PC-3 (cell line): ENCODE results near the gene AGPAT3. TPM values are rescaled to one million over a fixed set of nuclear protein-coding genes. Genes with fewer than 3 reads are reported as not detected.
A peak's percentile ranks its signal among the peaks of the same experiment; 100 is the strongest.

Source experiments
- ATAC-seq: fragments of 200-7000 bp; cut with Tn5 transposase; 2 replicates; pipeline ENCODE4 v1.9.1; 2020; ENCODE audit warnings: mild to moderate bottlenecking, moderate library complexity
- BruUV-seq: library from RNA; stranded (reverse); fragments of 400-500 nt; replicated peaks from 2 replicates; lab custom pipeline; 2021; lab: Mats Ljungman, UMichigan
- CTCF ChIA-PET: fragments of 300-600 bp; sonication (Branson Sonifier 250); formaldehyde crosslinking; loops from one replicate; lab custom pipeline; 2022; ENCODE audit warnings: antibody characterized with exemption; lab: Charles Lee
- POLR2A ChIA-PET: fragments of 300-600 bp; sonication (Branson Sonifier 250); formaldehyde crosslinking; loops from one replicate; lab custom pipeline; 2022; ENCODE audit warnings: antibody characterized with exemption; ENCODE audit not compliant: unreplicated experiment; lab: Charles Lee
- DNase-seq: peaks from one replicate; pipeline ENCODE4 v3.0.0-alpha.2; 2015
- H2AFZ ChIP-seq: fragments of 300-600 bp; sonication (generic); 2 replicates; pipeline ENCODE4 v1.6.0; 2016; ENCODE audit warnings: antibody characterized with exemption, low read length
- H3F3A ChIP-seq: fragments of 300-600 bp; sonication (generic); one replicate; pipeline ENCODE4 v1.6.0; 2017; ENCODE audit warnings: antibody characterized with exemption, low read length, control low read depth, mild to moderate bottlenecking; ENCODE audit not compliant: unreplicated experiment
- H3K27ac ChIP-seq: fragments of 300-600 bp; sonication (generic); 2 replicates; pipeline ENCODE4 v1.5.1; 2016; ENCODE audit warnings: mild to moderate bottlenecking, low read length
- H3K27me3 ChIP-seq: fragments of 300-600 bp; sonication (generic); 2 replicates; pipeline ENCODE4 v1.6.1; 2016; ENCODE audit warnings: low read length, mixed read lengths
- H3K36me3 ChIP-seq: fragments of 300-600 bp; sonication (generic); 2 replicates; pipeline ENCODE4 v1.6.1; 2016; ENCODE audit warnings: low read depth, mixed run types, low read length, mixed read lengths
- H3K4me1 ChIP-seq: fragments of 300-600 bp; sonication (generic); 2 replicates; pipeline ENCODE4 v1.5.1; 2016; ENCODE audit warnings: low read length; ENCODE audit not compliant: insufficient read depth
- H3K4me2 ChIP-seq: fragments of 300-600 bp; sonication (generic); 2 replicates; pipeline ENCODE4 v1.6.0; 2016; ENCODE audit warnings: low read length
- H3K4me3 ChIP-seq: fragments of 300-600 bp; sonication (generic); 2 replicates; pipeline ENCODE4 v1.5.1; 2016; ENCODE audit warnings: mild to moderate bottlenecking, low read length, mixed read lengths
- H3K79me2 ChIP-seq: fragments of 300-600 bp; sonication (generic); 2 replicates; pipeline ENCODE4 v1.6.1; 2017; ENCODE audit warnings: low read length, mixed read lengths
- H3K9ac ChIP-seq: fragments of 300-600 bp; sonication (generic); 2 replicates; pipeline ENCODE4 v1.6.0; 2016; ENCODE audit warnings: mild to moderate bottlenecking, low read length
- H3K9me2 ChIP-seq: fragments of 300-600 bp; sonication (generic); replicated peaks from 2 replicates; pipeline ENCODE4 v1.6.1; 2016; ENCODE audit warnings: mixed run types, low read length, mixed read lengths
- H3K9me3 ChIP-seq: fragments of 300-600 bp; sonication (generic); 2 replicates; pipeline ENCODE4 v1.6.1; 2016; ENCODE audit warnings: low read length, mixed read lengths
- H4K20me1 ChIP-seq: fragments of 300-600 bp; sonication (generic); 2 replicates; pipeline ENCODE4 v1.6.1; 2016; ENCODE audit warnings: low read length, mixed read lengths
- EZH2 ChIP-seq: fragments of 300-600 bp; sonication (generic); IDR thresholded peaks from one replicate; pipeline ENCODE4 v1.6.1; 2017; ENCODE audit warnings: antibody characterized with exemption, mild to moderate bottlenecking, low read length; ENCODE audit not compliant: unreplicated experiment
- EZH2phosphoT487 ChIP-seq: fragments of 300-600 bp; sonication (generic); IDR thresholded peaks from 2 replicates; pipeline ENCODE4 v1.6.1; 2018; ENCODE audit warnings: mild to moderate bottlenecking, antibody characterized with exemption, low read length, borderline replicate concordance
- intact Hi-C: fragments of 100-400 bp; cut with micrococcal nuclease; formaldehyde crosslinking; loops from 2 replicates; pipeline ENCODE4 v1.9.0; 2023
- total RNA-seq: library from RNA; depleted of rRNA; stranded (reverse); fragments of >200 nt; gene quantifications from 2 replicates; pipeline ENCODE4 v1.2.3, GENCODE V29; 2014
- TF ChIP-seq, protein P1 (sequence below): fragments of 300-600 bp; sonication (generic); conservative IDR thresholded peaks from 2 replicates; pipeline ENCODE4 v1.5.1; 2017; ENCODE audit warnings: antibody characterized with exemption, low read depth, mild to moderate bottlenecking, low read length

AGPAT3 gene
- total RNA-seq, 1 experiment from 2014 or later, result 76.1 TPM

- Histone ChIP-seq H3K4me2 (no peak overlapping the region), H3K36me3 (peaks cover 4% of the 10 kb centered on the region; the same call in 1 of the 2 replicates), H3K27ac (no peak overlapping the region), H3K27me3 (no peaks in the 10 kb centered on the region), H3K79me2 (no peaks in the 10 kb centered on the region), H4K20me1 (no peaks in the 10 kb centered on the region), H2AFZ (no peak overlapping the region), H3K4me3 (no peak overlapping the region), H3F3A (no peaks in the 10 kb centered on the region), H3K9me2 (no peaks in the 10 kb centered on the region), H3K9ac (no peak overlapping the region), H3K4me1 (no peaks in the 10 kb centered on the region), H3K9me3 (no peaks in the 10 kb centered on the region)
- intact Hi-C loops, result no loop called here
- BruUV-seq, result no TSS peak
- TF ChIP-seq, protein P1, sequence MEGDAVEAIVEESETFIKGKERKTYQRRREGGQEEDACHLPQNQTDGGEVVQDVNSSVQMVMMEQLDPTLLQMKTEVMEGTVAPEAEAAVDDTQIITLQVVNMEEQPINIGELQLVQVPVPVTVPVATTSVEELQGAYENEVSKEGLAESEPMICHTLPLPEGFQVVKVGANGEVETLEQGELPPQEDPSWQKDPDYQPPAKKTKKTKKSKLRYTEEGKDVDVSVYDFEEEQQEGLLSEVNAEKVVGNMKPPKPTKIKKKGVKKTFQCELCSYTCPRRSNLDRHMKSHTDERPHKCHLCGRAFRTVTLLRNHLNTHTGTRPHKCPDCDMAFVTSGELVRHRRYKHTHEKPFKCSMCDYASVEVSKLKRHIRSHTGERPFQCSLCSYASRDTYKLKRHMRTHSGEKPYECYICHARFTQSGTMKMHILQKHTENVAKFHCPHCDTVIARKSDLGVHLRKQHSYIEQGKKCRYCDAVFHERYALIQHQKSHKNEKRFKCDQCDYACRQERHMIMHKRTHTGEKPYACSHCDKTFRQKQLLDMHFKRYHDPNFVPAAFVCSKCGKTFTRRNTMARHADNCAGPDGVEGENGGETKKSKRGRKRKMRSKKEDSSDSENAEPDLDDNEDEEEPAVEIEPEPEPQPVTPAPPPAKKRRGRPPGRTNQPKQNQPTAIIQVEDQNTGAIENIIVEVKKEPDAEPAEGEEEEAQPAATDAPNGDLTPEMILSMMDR, result no peak
- TF ChIP-seq EZH2 (no peak), EZH2phosphoT487 (no peak)
- no peak for ATAC-seq
- ChIA-PET CTCF (no interaction called here), POLR2A (no interaction called here)
- DNase-seq, result no peak
Observed at GRCh38 chr21:43958364-43959158, 93.5 kb downstream of the AGPAT3 start.

DNA sequence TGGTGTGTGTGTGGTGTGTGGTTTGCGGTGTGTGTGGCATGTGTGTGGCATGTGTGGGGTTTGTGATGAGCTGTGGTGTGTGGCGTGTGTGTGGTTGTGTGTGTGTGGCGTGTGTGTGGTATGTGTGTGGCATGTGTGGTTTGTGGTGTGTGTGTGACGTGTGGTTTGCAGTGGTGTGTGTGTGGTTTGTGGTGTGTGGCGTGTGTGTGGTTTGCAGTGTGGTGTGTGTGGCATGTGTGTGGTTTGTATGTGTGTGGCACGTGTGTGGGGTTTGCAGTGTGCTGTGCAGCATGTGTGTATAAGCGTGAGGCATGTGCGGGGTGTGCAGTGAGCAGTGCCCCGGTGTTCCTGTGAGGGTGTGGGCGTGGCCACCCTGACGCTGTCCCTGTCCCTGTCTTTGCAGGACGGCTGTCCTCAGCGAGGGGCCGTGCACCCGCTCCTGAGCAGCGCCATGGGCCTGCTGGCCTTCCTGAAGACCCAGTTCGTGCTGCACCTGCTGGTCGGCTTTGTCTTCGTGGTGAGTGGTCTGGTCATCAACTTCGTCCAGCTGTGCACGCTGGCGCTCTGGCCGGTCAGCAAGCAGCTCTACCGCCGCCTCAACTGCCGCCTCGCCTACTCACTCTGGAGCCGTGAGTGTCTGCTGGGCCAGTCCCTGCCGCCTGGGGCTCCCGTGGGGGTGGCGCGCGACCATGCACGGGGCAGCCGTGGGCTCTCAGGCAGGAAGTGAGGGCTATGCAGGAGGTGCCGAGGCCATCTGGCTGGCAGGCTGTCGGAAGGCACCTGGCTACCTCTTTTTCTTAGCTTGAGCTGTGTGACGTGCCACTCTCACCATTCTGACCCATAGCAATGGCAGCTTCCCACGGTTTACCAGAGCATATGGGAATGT, 94.5 kb downstream of the AGPAT3 start:
- no peaks in the 10 kb centered on the region for H3K9me3 ChIP-seq
- TF ChIP-seq EZH2phosphoT487, result no peak
- no peaks in the 10 kb centered on the region for H3K27me3 ChIP-seq
- no peak for ATAC-seq
- H3K9ac ChIP-seq, result no peak overlapping the region
- no peaks in the 10 kb centered on the region for H3F3A ChIP-seq
- DNase-seq, result no peak
- no peak overlapping the region for H3K27ac ChIP-seq
- H3K4me3 ChIP-seq, result no peak overlapping the region
- ChIA-PET CTCF (no interaction called here), POLR2A (no interaction called here)
- intact Hi-C loops, result no loop called here
- no peak overlapping the region for H2AFZ ChIP-seq
- H3K4me2 ChIP-seq, result no peak overlapping the region
- H3K4me1 ChIP-seq, result no peaks in the 10 kb centered on the region
- H3K9me2 ChIP-seq, result no peaks in the 10 kb centered on the region
- BruUV-seq, result no TSS peak
- peaks cover 4% of the 10 kb centered on the region; the same call in 1 of the 2 replicates for H3K36me3 ChIP-seq
- no peaks in the 10 kb centered on the region for H3K79me2 ChIP-seq
- H4K20me1 ChIP-seq, result no peaks in the 10 kb centered on the region

DNA sequence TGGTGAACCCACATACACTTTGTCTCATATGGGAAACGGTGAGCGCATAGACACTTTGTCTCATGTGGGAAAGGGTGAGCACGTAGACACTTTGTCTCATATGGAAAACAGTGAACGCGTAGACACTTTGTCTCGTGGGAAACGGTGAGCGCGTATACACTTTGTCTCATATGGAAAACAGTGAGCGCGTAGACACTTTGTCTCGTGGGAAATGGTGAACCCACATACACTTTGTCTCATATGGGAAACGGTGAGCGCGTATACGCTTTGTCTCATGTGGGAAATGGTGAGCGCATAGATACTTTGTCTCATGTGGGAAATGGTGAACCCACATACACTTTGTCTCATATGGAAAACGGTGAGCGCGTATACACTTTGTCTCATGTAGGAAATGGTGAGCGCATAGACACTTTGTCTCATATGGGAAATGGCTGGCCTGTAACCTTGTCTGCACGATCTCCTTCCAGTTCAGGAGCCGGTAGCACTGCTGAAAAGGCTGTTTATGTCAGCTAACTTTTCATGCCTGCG, 96.4 kb downstream of the AGPAT3 start:
- Histone ChIP-seq H3K27ac (no peak overlapping the region), H3K79me2 (no peaks in the 10 kb centered on the region), H3K9me2 (no peaks in the 10 kb centered on the region), H2AFZ (no peak overlapping the region), H3K4me1 (no peaks in the 10 kb centered on the region), H3K36me3 (peaks cover 4% of the 10 kb centered on the region; the same call in 1 of the 2 replicates), H3K9ac (no peak overlapping the region), H3F3A (no peaks in the 10 kb centered on the region), H4K20me1 (no peaks in the 10 kb centered on the region), H3K9me3 (no peaks in the 10 kb centered on the region), H3K4me3 (no peak overlapping the region), H3K27me3 (no peaks in the 10 kb centered on the region), H3K4me2 (no peak overlapping the region)
- no peak for ATAC-seq
- CTCF ChIA-PET, result no interaction called here
- POLR2A ChIA-PET, result no interaction called here
- BruUV-seq, result TSS peak; percentile 28
- intact Hi-C loops, result no loop called here
- TF ChIP-seq, protein P1, result no peak
- TF ChIP-seq EZH2phosphoT487, result no peak
- TF ChIP-seq EZH2, result no peak
- no peak for DNase-seq
